HG03378 (cell line): ENCODE results near the gene GLTP.

Experiments used
- ATAC-seq: cut with Tn5 transposase; IDR thresholded peaks from one replicate; pipeline ENCODE4 v1.9.1; 2021; ENCODE audit warnings: mild to moderate bottlenecking, moderate library complexity; ENCODE audit not compliant: unreplicated experiment

GLTP gene

DNA sequence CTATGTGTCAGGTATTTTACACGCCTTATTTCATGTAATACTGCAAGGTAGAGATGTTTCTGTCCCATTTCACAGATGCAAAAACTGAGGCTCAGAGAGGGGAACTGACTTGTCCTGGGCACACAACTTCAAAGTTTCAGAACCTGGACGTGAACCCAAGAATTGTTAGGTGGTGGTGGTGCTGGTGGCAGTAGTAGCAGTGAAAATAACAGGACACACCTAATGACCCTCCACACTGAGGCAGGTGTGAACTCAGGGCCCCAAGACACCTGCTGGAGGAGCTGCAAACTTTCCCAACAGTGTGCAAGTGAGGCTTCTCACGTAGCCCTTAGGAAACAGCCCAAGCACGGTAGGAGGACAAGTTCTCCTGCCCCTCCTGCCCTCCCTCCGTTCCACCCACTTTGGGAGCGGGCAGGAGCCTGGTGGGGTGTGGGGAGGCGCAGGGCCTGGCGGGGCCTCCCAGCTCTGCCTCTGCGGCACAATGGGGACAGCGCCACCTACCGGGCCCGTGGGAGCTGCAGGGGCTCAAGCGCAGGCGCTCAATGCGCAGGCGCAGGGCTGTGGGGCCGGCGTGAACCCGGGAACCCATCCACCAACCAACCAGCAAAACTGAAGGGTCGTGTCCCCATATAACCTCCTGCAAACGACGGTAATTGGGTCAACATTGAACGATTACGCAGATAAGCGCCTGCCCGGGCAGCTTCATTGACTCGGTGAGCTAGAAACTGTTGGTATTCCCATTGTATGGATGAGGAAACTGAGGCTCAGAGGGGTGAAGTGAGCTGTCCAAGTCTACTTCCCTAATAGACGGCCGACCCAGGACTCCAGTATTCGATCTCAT is 35.1 kb downstream of the GLTP start:
- peak; percentile 55 for ATAC-seq

DNA sequence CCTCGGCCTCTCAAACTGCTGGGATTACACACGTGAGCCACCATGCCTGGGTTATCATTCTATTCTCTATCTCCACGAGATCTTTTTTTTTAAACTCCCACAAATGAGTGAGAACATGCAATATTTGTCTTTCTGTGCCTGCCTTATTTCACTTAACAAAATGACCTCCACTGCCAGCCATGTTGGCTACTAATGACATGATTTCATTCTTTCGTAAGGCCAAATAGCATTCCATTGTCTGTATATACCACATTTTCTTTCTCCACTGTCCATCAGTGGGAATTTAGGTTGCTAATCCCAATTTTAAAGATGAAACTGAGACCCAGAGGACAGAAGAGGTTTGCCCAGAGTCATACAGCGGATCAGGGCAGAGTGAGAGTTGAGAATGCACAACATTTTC is 36.2 kb downstream of the GLTP start:
- no peak for ATAC-seq

- ATAC-seq, result no peak
Observed at GRCh38 chr12:109842021-109842420, 38.3 kb downstream of the GLTP start.

GRCh38 chr12:109841356-109841755 is 39.0 kb downstream of the GLTP start:
- no peak for ATAC-seq

DNA sequence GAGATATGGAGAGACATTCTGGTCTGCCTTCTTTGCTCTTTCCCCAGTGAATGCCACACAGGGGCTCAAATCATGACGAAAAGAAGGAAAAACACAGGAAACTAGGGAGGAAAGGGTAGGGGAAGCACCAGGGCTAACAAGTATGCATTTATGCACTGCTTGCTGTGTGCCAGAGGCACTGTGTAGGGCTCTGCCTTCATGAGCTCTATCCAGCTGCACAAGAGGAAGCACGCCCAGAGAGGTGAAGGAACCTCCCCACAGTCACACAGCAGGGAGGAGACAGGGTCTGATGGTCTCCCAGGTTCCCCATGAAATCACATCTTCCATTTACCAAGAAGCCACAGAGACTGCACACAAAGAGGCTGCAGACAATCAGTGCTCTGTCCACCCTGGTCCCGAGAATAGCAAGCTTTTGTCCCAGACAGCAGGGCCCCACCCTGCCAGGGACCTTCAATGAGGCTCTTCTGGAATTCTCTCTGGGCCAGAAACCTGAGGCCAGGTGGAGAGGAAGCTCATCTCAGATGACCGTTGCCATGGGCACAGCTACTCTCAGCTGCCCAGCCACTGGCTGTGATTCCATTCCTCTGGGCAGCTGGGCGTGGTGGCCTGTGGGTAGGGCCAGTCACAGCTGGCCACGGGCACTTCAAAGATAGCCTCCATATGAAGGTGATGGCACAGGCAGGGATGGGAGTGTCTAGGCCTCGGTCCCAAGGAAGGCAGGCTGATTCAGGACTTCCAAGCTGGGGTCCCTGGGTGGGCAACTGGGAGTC is 39.9 kb downstream of the GLTP start:
- ATAC-seq, result no peak

DNA sequence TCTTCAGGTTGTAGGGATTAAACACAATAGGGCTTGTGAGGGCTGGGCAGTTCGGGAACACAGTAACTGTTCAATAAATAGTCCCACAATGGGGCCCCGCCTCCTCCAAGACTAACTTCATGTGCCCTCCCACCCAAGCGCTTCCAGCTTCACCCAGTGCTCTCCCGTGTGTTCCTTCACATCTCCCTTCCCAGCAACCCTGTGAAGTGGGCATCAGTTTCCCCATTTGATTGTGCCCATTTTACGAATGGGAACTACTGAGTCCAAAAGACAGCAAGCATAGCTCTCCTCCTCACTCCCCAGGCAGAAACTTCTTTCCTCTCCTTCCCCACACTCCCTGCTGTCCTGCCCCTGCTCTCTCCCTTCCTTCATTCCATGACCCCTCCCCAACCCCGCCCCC is 40.9 kb downstream of the GLTP start:
- no peak for ATAC-seq

- ATAC-seq, result no peak
Observed at GRCh38 chr12:109836916-109837315, 43.4 kb downstream of the GLTP start.

- ATAC-seq, result no peak
Observed at GRCh38 chr12:109835827-109836226, 44.5 kb downstream of the GLTP start.

DNA sequence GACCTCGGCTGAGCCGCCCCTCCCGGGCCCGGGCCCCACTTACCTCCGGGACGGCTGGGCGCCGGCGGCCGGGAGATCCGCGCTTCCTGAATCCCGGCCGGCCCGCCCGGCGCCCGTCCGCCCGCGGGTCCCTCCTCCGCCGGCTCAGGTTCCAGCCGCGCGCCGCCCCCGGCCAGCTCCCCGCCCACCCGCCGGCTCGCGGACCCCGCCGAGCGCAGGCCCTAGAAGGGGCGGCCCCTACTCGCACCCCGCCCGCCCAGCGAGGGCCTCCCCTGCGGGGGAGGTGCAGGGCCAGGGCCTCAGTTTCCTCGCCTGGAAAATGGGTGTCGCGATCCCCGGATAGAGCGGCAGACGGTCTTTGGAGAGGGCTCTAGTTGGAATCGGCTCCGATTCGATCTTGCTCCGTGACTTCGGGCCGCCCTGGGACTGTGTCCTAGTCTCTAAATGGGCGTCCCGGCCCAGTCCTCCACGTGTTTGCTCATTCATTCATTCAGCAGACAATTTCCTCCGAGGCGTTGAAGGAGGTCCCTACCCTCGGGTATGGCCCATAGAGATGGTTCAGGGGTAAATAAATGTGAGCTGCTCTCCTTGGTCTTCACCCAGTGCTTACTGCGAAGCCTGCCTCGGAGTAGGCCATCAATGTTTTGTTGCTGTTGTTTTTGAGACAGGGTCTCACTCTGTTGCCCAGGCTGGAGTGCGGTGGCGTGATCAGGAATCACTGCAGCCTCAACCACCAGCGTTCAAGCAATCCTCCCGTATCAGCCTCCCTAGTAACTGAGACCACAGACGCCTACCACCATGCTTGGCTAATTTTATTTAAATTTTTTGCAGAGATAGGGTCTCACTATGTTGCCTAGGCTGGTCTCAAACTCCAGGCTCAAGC is 46.8 kb downstream of the GLTP start, which contains the start of gene TRPV4:
TSS of gene TRPV4 (minus strand) at position 92 of the 883 bp plus-strand sequence. CDS start 18,602 bp downstream, outside the sequence.
- no peak for ATAC-seq

GRCh38 chr12:109832541-109833306 is 47.6 kb downstream of the GLTP start:
- no peak for ATAC-seq

DNA sequence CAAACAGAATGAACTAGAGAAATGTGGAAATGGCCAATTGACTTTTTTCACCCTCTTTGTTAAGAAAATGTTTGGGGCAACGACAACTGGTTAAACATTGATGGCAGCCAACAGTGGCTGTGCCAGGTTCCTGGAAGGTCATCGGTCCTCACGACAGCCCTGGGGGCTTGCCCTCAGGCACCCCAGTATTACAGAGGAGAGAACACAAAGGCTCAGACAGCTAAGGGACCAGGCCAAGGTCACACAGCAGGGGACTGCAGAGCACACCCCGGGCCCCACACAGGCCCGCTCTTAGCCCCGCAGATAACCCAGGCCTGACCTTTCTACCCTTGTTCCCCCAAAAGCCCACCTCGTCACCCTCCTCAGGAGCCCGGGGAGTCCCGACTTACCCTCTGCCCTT is 48.4 kb downstream of the GLTP start:
- no peak for ATAC-seq

DNA sequence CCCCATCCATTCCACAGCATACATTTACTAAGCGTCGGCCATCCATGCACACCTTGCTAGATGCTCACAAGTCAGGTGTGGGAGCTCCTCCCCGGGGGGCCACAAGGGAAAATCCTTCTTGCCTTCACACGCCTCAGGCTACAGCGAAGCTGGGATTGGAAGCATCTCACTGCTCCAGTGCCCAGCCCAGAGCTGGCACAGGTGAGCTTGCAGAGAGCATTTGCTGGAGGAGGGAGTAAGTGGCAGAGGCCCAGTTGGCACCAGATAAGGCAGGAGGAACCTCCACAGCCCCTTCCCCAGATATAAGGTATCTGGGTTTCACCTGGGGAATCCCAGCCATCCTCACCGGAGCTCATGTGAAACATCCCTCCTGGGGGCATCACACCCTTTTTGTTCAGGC is 49.0 kb downstream of the GLTP start:
- no peak for ATAC-seq

- no peak for ATAC-seq
Observed at GRCh38 chr12:109830718-109831117, 49.6 kb downstream of the GLTP start.

DNA sequence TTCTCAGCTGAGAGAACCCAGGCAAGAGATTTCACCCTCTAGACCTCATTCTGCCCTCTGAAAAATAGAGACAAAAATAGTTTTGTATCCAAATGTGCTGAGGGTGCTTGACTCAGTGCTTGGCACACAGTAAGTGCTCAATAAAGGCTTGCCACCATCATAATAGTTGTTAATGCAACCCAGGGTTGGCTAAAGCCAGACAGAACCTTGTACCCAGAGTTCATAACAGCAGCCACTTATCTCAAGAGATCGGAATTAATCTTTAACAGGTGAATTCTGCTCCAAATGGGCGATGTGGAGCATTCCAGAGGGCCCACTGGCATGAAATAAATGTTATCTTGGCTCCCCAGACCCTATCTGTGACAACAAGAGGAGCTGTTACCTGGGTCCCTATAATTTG is 50.1 kb downstream of the GLTP start:
- ATAC-seq, result no peak

- ATAC-seq, result no peak
Observed at GRCh38 chr12:109829667-109830066, 50.7 kb downstream of the GLTP start.

DNA sequence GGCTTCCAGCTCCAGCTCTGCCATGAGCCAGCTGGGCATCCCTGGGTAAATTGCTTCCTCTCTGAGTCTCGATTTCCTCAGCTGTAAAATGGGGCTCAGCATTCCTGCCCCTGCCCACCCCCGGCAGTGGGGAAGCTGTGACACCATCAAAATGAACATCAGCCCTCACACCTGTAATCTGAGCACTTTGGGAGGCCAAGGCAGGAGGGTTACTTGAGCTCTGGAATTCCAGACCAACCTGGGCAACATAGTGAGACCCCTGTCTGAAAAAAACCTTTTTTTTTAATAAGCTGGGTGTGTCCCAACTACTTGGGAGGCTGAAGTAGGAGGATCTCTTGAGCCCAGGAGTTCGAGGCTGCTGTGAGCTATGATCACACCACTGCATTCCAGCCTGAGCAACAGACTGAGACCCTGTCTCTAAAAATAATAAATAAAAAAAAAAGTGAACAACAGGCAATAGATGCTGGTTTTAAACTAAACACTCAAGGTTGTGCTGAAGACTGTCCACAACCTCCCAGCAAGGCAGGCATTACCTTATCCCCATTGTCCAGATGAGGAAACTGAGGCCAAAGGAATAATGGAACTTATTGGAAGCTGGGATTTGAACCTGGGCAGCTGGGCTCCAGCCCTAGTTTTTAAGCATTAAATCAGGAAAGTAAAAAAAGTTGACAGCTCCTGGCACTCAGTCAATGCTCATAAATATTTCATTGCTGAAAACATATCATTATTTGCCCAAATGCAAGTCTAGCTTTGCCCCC is 51.4 kb downstream of the GLTP start:
- no peak for ATAC-seq

- ATAC-seq, result no peak
Observed at GRCh38 chr12:109827566-109828550, 52.5 kb downstream of the GLTP start.

DNA sequence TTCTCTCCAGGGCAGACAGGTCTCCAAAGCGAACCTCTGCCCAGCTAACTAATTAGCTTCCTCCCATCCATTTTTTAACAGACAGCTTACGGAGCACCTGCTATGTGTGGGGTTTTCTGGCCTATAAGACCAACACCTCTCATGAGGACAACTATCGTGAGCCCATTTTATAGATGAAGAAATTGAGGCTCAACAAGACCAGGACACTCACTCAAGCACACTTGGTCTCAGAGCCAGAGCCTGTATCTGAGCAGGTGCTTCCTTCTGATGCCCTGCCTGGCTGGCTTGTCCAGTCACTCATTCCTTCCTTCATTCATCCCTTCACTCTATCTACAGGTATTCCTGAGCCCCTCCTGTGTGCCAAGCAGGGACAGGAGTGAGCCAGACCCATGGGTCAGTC is 53.3 kb downstream of the GLTP start:
- no peak for ATAC-seq
